Measurements from ENCODE around the gene PBX2.

- TF ChIP-seq CTCF (conservative IDR thresholded peaks at IDR 0.05; ENCODE audit: low read depth in 2 of 2), result no peak
- no peak for TF ChIP-seq REST (IDR thresholded peaks at IDR 0.05; ENCODE audit: unreplicated experiment)
- TF ChIP-seq POLR2AphosphoS5 (IDR thresholded peaks at IDR 0.05; ENCODE audit: low read depth), result peak; percentile 58
Observed at GRCh38 chr6:32177183-32177787, 12.7 kb downstream of the PBX2 start.
